ENCODE data around the gene TBCC.

DNA sequence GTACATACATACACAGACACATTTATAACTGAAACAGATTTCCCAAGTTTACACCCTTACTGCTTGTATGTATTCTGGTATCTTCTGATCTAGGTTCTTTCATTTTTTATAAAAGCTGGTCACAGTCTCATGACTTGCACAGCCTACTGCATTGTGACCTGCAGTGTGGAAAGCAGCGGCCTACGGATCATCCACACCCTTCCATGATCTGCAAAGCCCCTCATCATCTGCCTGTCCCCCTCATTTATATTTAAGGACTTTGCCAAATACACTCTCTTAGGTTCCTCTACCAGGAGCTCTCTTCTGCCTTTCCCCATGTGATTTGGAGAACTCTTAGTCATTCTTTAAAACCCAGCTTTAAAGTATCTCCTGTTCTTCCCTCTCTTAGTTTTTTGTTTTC lies 23.9 kb upstream of the TBCC start:
- TF ChIP-seq POLR2A (IDR thresholded peaks at IDR 0.05) = no peak
- TF ChIP-seq, protein P1, sequence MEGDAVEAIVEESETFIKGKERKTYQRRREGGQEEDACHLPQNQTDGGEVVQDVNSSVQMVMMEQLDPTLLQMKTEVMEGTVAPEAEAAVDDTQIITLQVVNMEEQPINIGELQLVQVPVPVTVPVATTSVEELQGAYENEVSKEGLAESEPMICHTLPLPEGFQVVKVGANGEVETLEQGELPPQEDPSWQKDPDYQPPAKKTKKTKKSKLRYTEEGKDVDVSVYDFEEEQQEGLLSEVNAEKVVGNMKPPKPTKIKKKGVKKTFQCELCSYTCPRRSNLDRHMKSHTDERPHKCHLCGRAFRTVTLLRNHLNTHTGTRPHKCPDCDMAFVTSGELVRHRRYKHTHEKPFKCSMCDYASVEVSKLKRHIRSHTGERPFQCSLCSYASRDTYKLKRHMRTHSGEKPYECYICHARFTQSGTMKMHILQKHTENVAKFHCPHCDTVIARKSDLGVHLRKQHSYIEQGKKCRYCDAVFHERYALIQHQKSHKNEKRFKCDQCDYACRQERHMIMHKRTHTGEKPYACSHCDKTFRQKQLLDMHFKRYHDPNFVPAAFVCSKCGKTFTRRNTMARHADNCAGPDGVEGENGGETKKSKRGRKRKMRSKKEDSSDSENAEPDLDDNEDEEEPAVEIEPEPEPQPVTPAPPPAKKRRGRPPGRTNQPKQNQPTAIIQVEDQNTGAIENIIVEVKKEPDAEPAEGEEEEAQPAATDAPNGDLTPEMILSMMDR (IDR thresholded peaks at IDR 0.05) = no peak

Data from uterus (tissue), 2 donors.